NCI-H2171 treated with DMSO at 0.1 percent for 48 hours (cell line): ENCODE data around the gene DONSON.

Experiments
- DNase-seq: peaks from one replicate; lab custom pipeline; 2025; lab: John Stamatoyannopoulos, UW

Gene DONSON

DNA sequence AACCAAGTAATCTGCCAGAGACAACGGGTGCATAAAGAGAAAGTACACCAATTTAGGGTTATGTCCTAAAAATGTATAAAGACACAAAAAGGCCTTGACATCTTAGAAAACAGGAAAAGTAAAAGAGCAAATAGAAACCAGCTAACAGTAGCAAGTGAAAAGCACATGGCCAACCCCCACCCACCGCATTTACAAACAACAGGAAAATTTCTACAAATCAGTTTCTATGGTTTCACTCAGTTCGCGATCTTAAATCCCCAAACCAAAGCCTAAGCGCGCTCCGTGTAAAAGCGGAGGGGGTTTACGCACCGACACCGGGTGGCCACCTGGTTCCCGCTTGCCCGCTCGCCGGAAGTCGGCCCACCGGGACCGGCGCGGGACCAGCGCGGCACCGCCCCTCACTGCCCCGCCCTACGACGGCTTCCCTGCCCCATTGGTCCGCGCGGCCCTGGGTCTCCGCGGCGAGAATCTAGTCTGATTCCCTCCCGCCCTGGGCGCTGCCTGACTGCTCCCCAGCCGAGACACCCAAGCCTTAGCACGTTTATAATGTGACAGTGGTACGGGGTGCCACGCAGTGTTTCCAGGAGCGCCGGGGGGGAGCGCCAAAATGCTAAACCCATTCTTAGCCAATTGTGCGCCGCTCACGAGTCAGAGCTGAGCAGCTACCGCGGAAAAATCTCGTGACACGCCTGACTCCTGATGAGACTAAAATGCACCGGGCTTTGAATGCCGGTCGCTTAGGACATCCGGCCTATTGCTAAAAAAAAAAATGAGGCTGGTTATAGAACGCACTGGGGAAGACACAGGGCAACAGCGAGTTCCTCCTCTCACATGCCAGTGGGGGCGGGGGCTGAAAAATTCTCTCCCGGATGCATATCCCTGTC is 46.5 kb downstream of the DONSON start, which contains the start of gene GART:
GART (minus strand) TSS at position 362 of the 884 bp plus-strand sequence. CDS start 2,802 bp downstream, outside the sequence.
- peak; percentile 82 for DNase-seq

DNA sequence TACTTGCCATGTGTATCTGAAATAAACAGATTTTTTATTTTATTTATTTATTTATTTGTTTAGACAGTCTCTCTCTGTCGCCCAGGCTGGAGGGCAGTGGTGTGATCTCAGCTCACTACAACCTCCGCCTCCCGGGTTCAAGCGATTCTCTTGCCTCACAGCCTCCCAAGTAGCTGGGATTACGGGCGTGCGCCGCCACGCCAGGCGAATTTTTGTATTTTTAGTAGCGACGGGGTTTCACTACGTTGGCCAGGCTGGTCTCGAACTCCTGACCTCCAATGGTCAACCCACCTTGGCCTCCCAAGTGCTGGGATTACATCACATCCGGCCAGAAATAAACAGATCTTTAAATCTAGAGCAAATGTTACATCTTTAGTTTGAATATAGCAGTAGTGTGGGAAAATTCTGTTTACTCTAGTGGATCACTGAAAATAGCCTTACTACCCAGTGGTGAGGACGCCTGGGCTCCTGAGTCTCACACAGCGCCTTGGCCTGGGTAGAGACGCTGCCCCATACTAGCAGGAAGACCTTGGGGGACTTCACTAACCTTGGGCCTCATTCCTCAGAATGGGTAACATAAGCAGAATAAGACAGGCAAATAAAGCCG is 47.3 kb downstream of the DONSON start:
- no peak for DNase-seq

DNA sequence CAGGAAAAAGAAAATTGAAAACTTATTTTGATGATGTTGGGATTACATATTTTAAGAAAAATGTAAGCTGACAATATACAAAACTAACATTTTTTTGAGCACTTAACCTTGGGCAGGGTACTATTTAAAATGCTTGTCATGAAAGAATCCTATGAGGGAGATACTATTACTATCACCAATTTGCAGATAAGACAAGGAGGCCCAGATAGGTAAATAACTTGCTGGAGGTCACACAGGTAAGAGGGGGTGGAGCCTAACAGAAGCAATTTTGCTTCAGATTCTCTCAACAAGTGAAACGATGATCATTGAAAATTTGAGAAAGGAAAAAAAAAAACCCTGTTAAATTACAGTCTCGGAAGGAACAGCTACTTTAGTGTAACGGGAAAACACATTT is 47.8 kb downstream of the DONSON start:
- no peak for DNase-seq

DNA sequence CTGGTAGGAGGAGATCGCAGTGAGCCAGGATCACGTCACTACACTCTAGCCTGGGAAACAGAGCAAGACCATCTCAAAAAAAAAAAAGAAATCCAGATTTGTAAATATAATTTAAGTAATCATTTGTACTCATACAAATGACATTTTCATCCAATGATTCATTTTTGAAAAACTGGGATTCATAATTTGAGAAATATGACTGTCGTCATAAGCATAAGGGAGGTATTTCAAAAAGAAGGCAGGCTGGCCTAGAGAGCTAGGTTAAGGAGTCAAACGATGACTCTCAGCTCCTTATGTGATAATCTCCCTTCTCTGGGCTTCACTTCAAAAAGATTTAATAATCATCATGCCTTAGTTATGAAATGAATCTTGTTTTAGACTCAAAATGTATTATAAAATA is 48.9 kb downstream of the DONSON start:
- no peak for DNase-seq

DNA sequence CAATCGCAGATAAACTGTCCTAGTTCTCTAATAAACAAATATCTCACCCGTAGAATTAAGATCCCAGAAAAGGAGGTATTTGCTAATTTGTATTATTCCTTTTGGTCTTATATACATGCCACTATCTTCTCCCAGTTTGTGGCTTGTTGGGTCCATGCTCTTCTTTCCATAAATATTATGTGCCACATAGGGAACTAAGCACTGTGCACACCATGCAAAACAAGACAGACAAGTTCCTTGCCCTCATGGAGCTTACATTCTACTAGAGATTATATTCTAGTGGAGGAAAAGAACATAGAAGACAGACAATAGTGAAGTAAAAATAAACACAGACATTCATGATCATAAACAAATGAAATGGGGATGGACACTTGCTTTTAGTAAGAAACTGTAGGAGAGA is 51.3 kb downstream of the DONSON start:
- DNase-seq: no peak

DNA sequence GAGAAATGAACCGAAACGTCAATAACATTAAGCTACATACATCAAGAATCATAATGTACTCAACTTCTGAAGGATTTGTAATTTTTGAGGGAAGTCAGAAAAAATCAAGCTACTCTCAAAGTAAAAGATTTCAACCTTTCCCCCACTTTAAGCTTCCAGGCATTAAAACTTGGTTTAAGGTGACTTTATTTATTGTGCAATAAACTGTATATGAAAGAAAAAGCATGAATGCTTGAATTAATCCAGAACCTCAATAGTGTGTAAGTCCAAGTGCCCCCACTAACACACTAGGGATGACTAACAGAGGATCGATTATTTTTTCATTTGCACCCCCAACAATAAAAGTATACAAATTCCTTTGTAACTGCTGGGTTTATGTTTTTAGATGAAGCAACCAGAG is 57.5 kb downstream of the DONSON start:
- no peak for DNase-seq
